ENCODE measurements around the gene SSH3. TPM values are rescaled to one million over a fixed set of nuclear protein-coding genes. Genes with fewer than 3 reads are reported as not detected.
A peak's percentile ranks its signal among the peaks of the same experiment; 100 is the strongest.

The SSH3 gene
- total RNA-seq, 1 donor from 2014 or later, result 3.3 TPM

DNA sequence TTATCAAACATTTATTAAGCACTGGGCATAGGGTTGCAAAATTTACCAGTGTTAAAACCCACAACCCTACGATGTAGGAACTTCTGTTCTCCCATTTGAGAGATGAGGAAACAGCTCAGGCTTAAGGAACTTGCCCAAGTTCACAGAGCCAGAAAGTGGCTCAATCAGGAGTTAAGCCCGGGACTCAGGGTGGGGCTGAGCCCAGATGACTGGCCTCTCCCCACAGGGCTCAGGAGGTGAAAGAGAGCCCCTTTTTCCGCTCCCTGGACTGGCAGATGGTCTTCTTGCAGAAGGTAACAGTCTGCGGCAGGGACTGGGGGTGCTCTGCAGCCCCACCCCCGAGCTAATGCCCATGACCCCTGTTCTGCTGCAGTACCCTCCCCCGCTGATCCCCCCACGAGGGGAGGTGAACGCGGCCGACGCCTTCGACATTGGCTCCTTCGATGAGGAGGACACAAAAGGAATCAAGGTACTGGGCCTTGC, 19.8 kb upstream of the SSH3 start:
- Mint-ChIP-seq H3K4me3 (no peak overlapping the region), H3K4me1 (peaks cover 13% of the 10 kb centered on the region), H3K9me3 (no peaks in the 10 kb centered on the region), H3K27me3 (ENCODE audit: low read depth) (peaks cover 2% of the 10 kb centered on the region), H3K36me3 (ENCODE audit: low read depth) (peaks cover 3% of the 10 kb centered on the region), H3K27ac (ENCODE audit: unreplicated experiment) (no peak overlapping the region)
- no peak for DNase-seq (ENCODE audit: low read depth, low spot score)
- TF ChIP-seq CTCF (conservative IDR thresholded peaks at IDR 0.05), result no peak

GRCh38 chr11:67284811-67285540, 18.4 kb upstream of the SSH3 start:
- H3K9me3 Mint-ChIP-seq, result no peaks in the 10 kb centered on the region
- peaks cover 2% of the 10 kb centered on the region for H3K27me3 Mint-ChIP-seq (ENCODE audit: low read depth)
- H3K4me1 Mint-ChIP-seq, result peaks cover 13% of the 10 kb centered on the region
- no peak for TF ChIP-seq CTCF (conservative IDR thresholded peaks at IDR 0.05)
- peaks cover 3% of the 10 kb centered on the region for H3K36me3 Mint-ChIP-seq (ENCODE audit: low read depth)
- no peak for DNase-seq (ENCODE audit: low read depth, low spot score)
- H3K27ac Mint-ChIP-seq (ENCODE audit: unreplicated experiment), result no peak overlapping the region
- H3K4me3 Mint-ChIP-seq, result no peak overlapping the region

DNA sequence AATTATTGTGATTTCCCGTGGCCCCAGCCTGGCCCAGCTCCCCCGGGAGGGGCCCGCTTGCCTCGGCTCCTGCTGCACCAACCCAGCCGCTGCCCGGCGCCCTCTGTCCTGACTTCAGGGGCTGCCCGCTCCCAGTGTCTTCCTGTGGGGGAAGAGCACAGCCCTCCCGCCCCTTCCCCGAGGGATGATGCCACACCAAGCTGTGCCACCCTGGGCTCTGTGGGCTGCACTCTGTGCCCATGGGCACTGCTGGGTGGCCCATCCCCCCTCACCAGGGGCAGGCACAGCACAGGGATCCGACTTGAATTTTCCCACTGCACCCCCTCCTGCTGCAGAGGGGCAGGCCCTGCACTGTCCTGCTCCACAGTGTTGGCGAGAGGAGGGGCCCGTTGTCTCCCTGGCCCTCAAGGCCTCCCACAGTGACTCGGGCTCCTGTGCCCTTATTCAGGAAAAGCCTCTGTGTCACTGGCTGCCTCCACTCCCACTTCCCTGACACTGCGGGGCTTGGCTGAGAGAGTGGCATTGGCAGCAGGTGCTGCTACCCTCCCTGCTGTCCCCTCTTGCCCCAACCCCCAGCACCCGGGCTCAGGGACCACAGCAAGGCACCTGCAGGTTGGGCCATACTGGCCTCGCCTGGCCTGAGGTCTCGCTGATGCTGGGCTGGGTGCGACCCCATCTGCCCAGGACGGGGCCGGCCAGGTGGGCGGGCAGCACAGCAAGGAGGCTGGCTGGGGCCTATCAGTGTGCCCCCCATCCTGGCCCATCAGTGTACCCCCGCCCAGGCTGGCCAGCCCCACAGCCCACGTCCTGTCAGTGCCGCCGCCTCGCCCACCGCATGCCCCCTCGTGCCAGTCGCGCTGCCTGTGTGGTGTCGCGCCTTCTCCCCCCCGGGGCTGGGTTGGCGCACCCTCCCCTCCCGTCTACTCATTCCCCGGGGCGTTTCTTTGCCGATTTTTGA, 17.5 kb upstream of the SSH3 start:
- H3K36me3 Mint-ChIP-seq (ENCODE audit: low read depth), result peaks cover 3% of the 10 kb centered on the region
- TF ChIP-seq CTCF (conservative IDR thresholded peaks at IDR 0.05), result no peak
- DNase-seq (ENCODE audit: low read depth, low spot score), result no peak
- peaks cover 13% of the 10 kb centered on the region for H3K4me1 Mint-ChIP-seq
- H3K9me3 Mint-ChIP-seq, result no peaks in the 10 kb centered on the region
- H3K4me3 Mint-ChIP-seq, result no peak overlapping the region
- no peak overlapping the region for H3K27ac Mint-ChIP-seq (ENCODE audit: unreplicated experiment)
- peaks cover 2% of the 10 kb centered on the region for H3K27me3 Mint-ChIP-seq (ENCODE audit: low read depth)

GRCh38 chr11:67286621-67287333, 16.6 kb upstream of the SSH3 start:
- no peak for DNase-seq (ENCODE audit: low read depth, low spot score)
- Mint-ChIP-seq H3K27ac (ENCODE audit: unreplicated experiment) (peak overlapping the region; percentile 85), H3K9me3 (no peaks in the 10 kb centered on the region), H3K36me3 (ENCODE audit: low read depth) (peaks cover 3% of the 10 kb centered on the region), H3K4me3 (peak overlapping the region; percentile 81), H3K4me1 (peaks cover 13% of the 10 kb centered on the region), H3K27me3 (ENCODE audit: low read depth) (peaks cover 2% of the 10 kb centered on the region)
- TF ChIP-seq CTCF (conservative IDR thresholded peaks at IDR 0.05), result no peak

Measured in neural crest cell (in vitro differentiated cells).